ENCODE results near the gene IMPA2. TPM values are rescaled to one million over a fixed set of nuclear protein-coding genes. Genes with fewer than 3 reads are reported as not detected.

Gene IMPA2
- total RNA-seq, 3 donors from 2014 or later (not counting 1 experiment from before 2014, with no cell fraction given) = 2.7 to 6.6 (median 3.6) TPM

DNA sequence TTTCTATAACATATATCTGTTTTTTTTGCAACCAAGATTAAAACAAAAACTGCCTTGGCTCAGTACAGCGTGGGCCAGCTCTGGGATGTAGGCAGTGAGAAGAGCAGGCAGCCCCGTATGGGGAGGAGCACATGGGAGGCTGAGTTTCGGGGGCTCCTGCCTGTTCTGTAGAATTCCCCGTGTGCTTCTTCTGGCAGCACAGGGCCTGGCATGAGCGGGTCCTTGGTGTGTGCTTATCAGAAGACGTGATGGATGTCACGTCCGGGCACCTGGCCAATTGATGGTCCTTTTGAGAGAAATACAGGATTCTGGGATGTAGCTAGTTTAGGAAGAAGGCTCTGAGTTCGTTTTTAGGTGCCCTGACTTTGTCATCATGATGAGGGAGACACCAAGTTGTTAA lies 16.2 kb downstream of the IMPA2 start:
- intact Hi-C loops (cut with micrococcal nuclease) = no loop called here
- Mint-ChIP-seq H3K27me3 (ENCODE audit: low read depth in 2 of 2) (no peaks in the 10 kb centered on the region), H3K4me3 (no peak overlapping the region), H3K9me3 (no peaks in the 10 kb centered on the region), H3K36me3 (no peaks in the 10 kb centered on the region), H3K27ac (no peak overlapping the region), H3K4me1 (peaks cover 8 to 9% of the 10 kb centered on the region in 2 donors)
- DNase-seq (no peak), ATAC-seq (no peak)
- Histone ChIP-seq H3K27me3 (ENCODE audit: control insufficient read depth, insufficient read depth, low read length) (no peaks in the 10 kb centered on the region), H3K27ac (ENCODE audit: low read length) (no peak overlapping the region), H3K4me3 (ENCODE audit: low read length) (no peak overlapping the region), H3K36me3 (ENCODE audit: control insufficient read depth, insufficient read depth, low read length) (no peaks in the 10 kb centered on the region), H3K9me3 (ENCODE audit: control insufficient read depth, insufficient read depth, low read length) (no peaks in the 10 kb centered on the region), H3K4me1 (ENCODE audit: control insufficient read depth, insufficient read depth, low read length) (peaks cover 11% of the 10 kb centered on the region)
- 92% methylated on average over 9 of the region's 9 CpGs for WGBS (ENCODE audit: insufficient coverage)
- TF ChIP-seq, protein P1, sequence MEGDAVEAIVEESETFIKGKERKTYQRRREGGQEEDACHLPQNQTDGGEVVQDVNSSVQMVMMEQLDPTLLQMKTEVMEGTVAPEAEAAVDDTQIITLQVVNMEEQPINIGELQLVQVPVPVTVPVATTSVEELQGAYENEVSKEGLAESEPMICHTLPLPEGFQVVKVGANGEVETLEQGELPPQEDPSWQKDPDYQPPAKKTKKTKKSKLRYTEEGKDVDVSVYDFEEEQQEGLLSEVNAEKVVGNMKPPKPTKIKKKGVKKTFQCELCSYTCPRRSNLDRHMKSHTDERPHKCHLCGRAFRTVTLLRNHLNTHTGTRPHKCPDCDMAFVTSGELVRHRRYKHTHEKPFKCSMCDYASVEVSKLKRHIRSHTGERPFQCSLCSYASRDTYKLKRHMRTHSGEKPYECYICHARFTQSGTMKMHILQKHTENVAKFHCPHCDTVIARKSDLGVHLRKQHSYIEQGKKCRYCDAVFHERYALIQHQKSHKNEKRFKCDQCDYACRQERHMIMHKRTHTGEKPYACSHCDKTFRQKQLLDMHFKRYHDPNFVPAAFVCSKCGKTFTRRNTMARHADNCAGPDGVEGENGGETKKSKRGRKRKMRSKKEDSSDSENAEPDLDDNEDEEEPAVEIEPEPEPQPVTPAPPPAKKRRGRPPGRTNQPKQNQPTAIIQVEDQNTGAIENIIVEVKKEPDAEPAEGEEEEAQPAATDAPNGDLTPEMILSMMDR (IDR thresholded peaks at IDR 0.05) = no peak

DNA sequence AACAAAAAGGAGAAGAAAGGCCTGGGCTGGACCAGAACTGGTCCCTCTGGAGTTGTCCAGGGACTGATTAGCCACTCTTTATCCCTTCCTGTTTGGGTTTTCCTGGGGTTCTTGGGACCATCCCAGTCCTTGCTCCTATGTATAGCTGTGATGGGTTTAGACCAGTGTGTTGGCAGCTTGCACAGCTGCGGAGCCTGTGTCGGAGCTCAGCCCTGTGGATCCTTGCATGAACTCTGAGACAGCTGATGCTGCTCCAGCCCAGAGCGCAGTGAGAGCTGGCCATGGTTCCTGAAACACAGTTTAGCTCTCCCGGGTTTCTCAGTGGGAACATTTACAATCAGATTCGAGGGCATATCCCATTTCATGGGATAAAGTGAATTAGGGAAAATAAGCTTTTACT lies 16.9 kb downstream of the IMPA2 start:
- intact Hi-C loops (cut with micrococcal nuclease) = no loop called here
- peaks cover 8 to 9% of the 10 kb centered on the region in 2 donors for H3K4me1 Mint-ChIP-seq
- TF ChIP-seq, protein P1 (IDR thresholded peaks at IDR 0.05) = no peak
- no peak overlapping the region for H3K27ac Mint-ChIP-seq
- no peaks in the 10 kb centered on the region for H3K27me3 Mint-ChIP-seq (ENCODE audit: low read depth in 2 of 2)
- H3K27ac ChIP-seq (ENCODE audit: low read length) = no peak overlapping the region
- H3K36me3 Mint-ChIP-seq = no peaks in the 10 kb centered on the region
- H3K9me3 ChIP-seq (ENCODE audit: control insufficient read depth, insufficient read depth, low read length) = no peaks in the 10 kb centered on the region
- no peak overlapping the region for H3K4me3 ChIP-seq (ENCODE audit: low read length)
- no peaks in the 10 kb centered on the region for H3K9me3 Mint-ChIP-seq
- H3K4me3 Mint-ChIP-seq = no peak overlapping the region
- ATAC-seq (no peak), DNase-seq (no peak)
- H3K36me3 ChIP-seq (ENCODE audit: control insufficient read depth, insufficient read depth, low read length) = no peaks in the 10 kb centered on the region
- peaks cover 11% of the 10 kb centered on the region for H3K4me1 ChIP-seq (ENCODE audit: control insufficient read depth, insufficient read depth, low read length)
- 86% methylated on average over 5 of the region's 5 CpGs for WGBS (ENCODE audit: insufficient coverage)
- H3K27me3 ChIP-seq (ENCODE audit: control insufficient read depth, insufficient read depth, low read length) = no peaks in the 10 kb centered on the region

DNA sequence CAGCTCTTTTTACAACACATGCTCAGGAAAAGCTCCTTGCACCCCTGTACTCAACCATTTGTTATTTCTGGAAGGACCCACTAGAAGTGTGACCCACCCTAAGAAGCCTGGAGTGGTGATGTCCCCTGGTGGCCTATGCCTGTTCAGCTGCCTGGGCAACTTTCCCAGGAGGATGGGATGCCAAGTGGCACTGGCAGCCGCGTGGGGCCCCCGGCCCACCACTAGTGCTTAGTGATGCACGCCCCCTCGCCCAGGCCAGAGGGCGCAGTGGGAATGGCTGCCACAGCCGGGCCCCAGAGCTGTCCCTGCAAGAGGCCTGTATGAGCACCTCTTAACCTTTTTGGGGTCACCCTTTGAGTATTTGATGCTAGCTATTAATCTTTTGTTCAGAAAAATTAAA lies 18.1 kb downstream of the IMPA2 start:
- intact Hi-C loops (cut with micrococcal nuclease) = no loop called here
- 97% methylated on average over 7 of the region's 7 CpGs for WGBS (ENCODE audit: insufficient coverage)
- H3K4me1 Mint-ChIP-seq = peaks cover 8 to 9% of the 10 kb centered on the region in 2 donors
- Histone ChIP-seq H3K27ac (ENCODE audit: low read length) (no peak overlapping the region), H3K36me3 (ENCODE audit: control insufficient read depth, insufficient read depth, low read length) (no peaks in the 10 kb centered on the region), H3K4me1 (ENCODE audit: control insufficient read depth, insufficient read depth, low read length) (peaks cover 11% of the 10 kb centered on the region), H3K9me3 (ENCODE audit: control insufficient read depth, insufficient read depth, low read length) (no peaks in the 10 kb centered on the region), H3K4me3 (ENCODE audit: low read length) (no peak overlapping the region), H3K27me3 (ENCODE audit: control insufficient read depth, insufficient read depth, low read length) (no peaks in the 10 kb centered on the region)
- H3K27me3 Mint-ChIP-seq (ENCODE audit: low read depth in 2 of 2) = no peaks in the 10 kb centered on the region
- ATAC-seq (no peak), DNase-seq (no peak)
- H3K27ac Mint-ChIP-seq = no peak overlapping the region
- TF ChIP-seq, protein P1 (IDR thresholded peaks at IDR 0.05) = no peak
- no peaks in the 10 kb centered on the region for H3K9me3 Mint-ChIP-seq
- no peak overlapping the region for H3K4me3 Mint-ChIP-seq
- no peaks in the 10 kb centered on the region for H3K36me3 Mint-ChIP-seq

DNA sequence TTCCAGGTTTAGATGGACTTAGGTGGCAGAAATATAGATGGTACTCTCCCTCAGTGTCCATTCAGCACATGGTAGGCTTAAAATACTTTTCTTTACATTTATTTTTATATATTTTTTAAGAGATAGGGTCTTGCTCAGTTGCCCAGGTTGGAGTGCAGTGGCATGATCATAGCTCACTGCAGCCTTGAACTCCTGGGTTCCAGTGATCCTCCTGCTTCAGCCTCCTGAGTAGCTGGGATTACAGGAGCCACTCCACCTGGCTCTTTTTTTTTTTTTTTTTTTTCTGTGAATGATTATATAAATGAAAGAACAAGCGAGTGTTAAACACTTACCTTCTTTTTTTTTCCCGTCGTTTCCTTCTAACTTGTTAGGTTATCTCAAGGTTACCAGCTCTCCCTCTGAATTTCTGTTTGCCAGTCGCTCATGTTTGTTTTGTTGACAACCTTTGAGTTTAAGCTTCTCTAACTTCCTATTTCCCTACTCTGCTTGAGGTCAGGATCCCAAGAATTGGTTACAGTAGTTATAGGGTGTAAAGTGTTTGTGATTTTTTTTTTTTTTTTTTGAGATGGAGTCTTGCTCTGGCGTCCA lies 18.9 kb downstream of the IMPA2 start:
- no peaks in the 10 kb centered on the region for H3K27me3 Mint-ChIP-seq (ENCODE audit: low read depth in 2 of 2)
- WGBS (ENCODE audit: insufficient coverage) = 100% methylated on average over 3 of the region's 5 CpGs
- Histone ChIP-seq H3K4me1 (ENCODE audit: control insufficient read depth, insufficient read depth, low read length) (peaks cover 11% of the 10 kb centered on the region), H3K27ac (ENCODE audit: low read length) (no peak overlapping the region), H3K4me3 (ENCODE audit: low read length) (no peak overlapping the region), H3K9me3 (ENCODE audit: control insufficient read depth, insufficient read depth, low read length) (no peaks in the 10 kb centered on the region), H3K36me3 (ENCODE audit: control insufficient read depth, insufficient read depth, low read length) (no peaks in the 10 kb centered on the region), H3K27me3 (ENCODE audit: control insufficient read depth, insufficient read depth, low read length) (no peaks in the 10 kb centered on the region)
- intact Hi-C loops (cut with micrococcal nuclease) = no loop called here
- DNase-seq (no peak), ATAC-seq (no peak)
- no peaks in the 10 kb centered on the region for H3K36me3 Mint-ChIP-seq
- TF ChIP-seq, protein P1 (IDR thresholded peaks at IDR 0.05) = no peak
- no peak overlapping the region for H3K4me3 Mint-ChIP-seq
- no peaks in the 10 kb centered on the region for H3K9me3 Mint-ChIP-seq
- H3K27ac Mint-ChIP-seq = no peak overlapping the region
- H3K4me1 Mint-ChIP-seq = peaks cover 8 to 9% of the 10 kb centered on the region in 2 donors

Data from natural killer cell (primary cell).